Stimulated activated CD4-positive, alpha-beta T cell treated with anti-CD3 and anti-CD28 coated beads, TNF-alpha, amount 100 ng/mL, for 4 hours (primary cell): ENCODE data around the gene CACTIN.
A peak's percentile ranks its signal among the peaks of the same experiment; 100 is the strongest.

Source experiments
- DNase-seq, 3 experiments: peaks; one replicate each; pipeline ENCODE4 v3.0.0-alpha.2; 2020; ENCODE audit warnings: low read depth in 3 of 3

Gene CACTIN

GRCh38 chr19:3609779-3610719, 16.5 kb downstream of the CACTIN start:
- DNase-seq = no peak

- DNase-seq = no peak
Observed at GRCh38 chr19:3608750-3609322, 17.8 kb downstream of the CACTIN start.

- no peak for DNase-seq
Observed at GRCh38 chr19:3608079-3608641, 18.4 kb downstream of the CACTIN start.

GRCh38 chr19:3607303-3608078, 19.1 kb downstream of the CACTIN start:
- no peak for DNase-seq

- DNase-seq = peak in 2 of 3 experiments; percentile 38 to 44
Observed at GRCh38 chr19:3606690-3607289, 19.8 kb downstream of the CACTIN start, which contains the start of gene TBXA2R. TSS of gene TBXA2R (minus strand) at chr19:3606875. CDS start at chr19:3600634, 6,241 bp downstream.

GRCh38 chr19:3606174-3606689, 20.4 kb downstream of the CACTIN start:
- DNase-seq = no peak

- no peak for DNase-seq
Observed at GRCh38 chr19:3605770-3606169, 20.8 kb downstream of the CACTIN start.

GRCh38 chr19:3605361-3605760, 21.2 kb downstream of the CACTIN start:
- DNase-seq = no peak

GRCh38 chr19:3604987-3605343, 21.6 kb downstream of the CACTIN start:
- no peak for DNase-seq

- no peak for DNase-seq
Observed at GRCh38 chr19:3604227-3604986, 22.2 kb downstream of the CACTIN start.

GRCh38 chr19:3603121-3603811, 23.3 kb downstream of the CACTIN start:
- DNase-seq = no peak

- DNase-seq = no peak
Observed at GRCh38 chr19:3601021-3601420, 25.6 kb downstream of the CACTIN start.

- DNase-seq = no peak
Observed at GRCh38 chr19:3599776-3600187, 26.8 kb downstream of the CACTIN start.

- DNase-seq = no peak
Observed at GRCh38 chr19:3595521-3596061, 31.0 kb downstream of the CACTIN start.

- DNase-seq = no peak
Observed at GRCh38 chr19:3593156-3593555, 33.4 kb downstream of the CACTIN start.

GRCh38 chr19:3591876-3592613, 34.5 kb downstream of the CACTIN start:
- no peak for DNase-seq

- no peak for DNase-seq
Observed at GRCh38 chr19:3590991-3591659, 35.5 kb downstream of the CACTIN start.

- no peak for DNase-seq
Observed at GRCh38 chr19:3589949-3590348, 36.6 kb downstream of the CACTIN start.
